SK-N-SH (cell line): ENCODE data around the gene SAMD4A. TPM values are rescaled to one million over a fixed set of nuclear protein-coding genes. Genes with fewer than 3 reads are reported as not detected.

ENCODE experiments used
- CTCF ChIA-PET: fragments of 300-600, 350-600 bp; formaldehyde crosslinking; extraction: SDS; loops from one replicate; lab custom pipeline; 2021; lab: Yijun Ruan, JAX
- POLR2A ChIA-PET: fragments of 350-600 bp; sonication (Branson Sonifier 250); formaldehyde crosslinking; extraction: SDS; loops from one replicate; lab custom pipeline; 2020; ENCODE audit warnings: antibody characterized with exemption, inconsistent platforms; lab: Yijun Ruan, JAX
- DNase-seq: peaks from one replicate; pipeline ENCODE4 v3.0.0; 2012
- H2AFZ ChIP-seq: fragments of 200-600 bp; sonication (generic); 2 replicates; pipeline ENCODE4 v1.8.1; 2016; ENCODE audit warnings: antibody characterized with exemption, mild to moderate bottlenecking, low read depth
- H3F3A ChIP-seq: fragments of 200-600 bp; sonication (generic); replicated peaks from 2 replicates; pipeline ENCODE3; 2016; ENCODE audit warnings: antibody characterized with exemption, mild to moderate bottlenecking; ENCODE audit not compliant: insufficient read depth
- H3K27ac ChIP-seq, 2 experiments: fragments of 200-500 bp in 1 of 2; fragments of 200-600 bp in 1 of 2; sonication (Bioruptor generic) in 1 of 2; sonication (generic), shearing (Covaris generic) in 1 of 2; 2 replicates each; pipeline versions ENCODE4 v1.5.1 to v1.6.1; 2014 to 2016; ENCODE audit warnings: low read depth in 2 of 2, inconsistent platforms in 1 of 2, low read length in 1 of 2, mild to moderate bottlenecking in 1 of 2, mixed read lengths in 1 of 2
- H3K27me3 ChIP-seq: fragments of 200-600 bp; sonication (generic), shearing (Covaris generic); 2 replicates; pipeline ENCODE4 v1.6.1; 2016; ENCODE audit warnings: mixed run types; ENCODE audit not compliant: insufficient read depth
- H3K36me3 ChIP-seq, 2 experiments: fragments of 200-500 bp in 1 of 2; fragments of 200-600 bp in 1 of 2; sonication (Bioruptor generic) in 1 of 2; sonication (generic) in 1 of 2; replicated peaks in 1 of 2; 2 replicates each; pipeline versions ENCODE3 to v1.5.1; 2014 to 2016; ENCODE audit warnings: low read length in 1 of 2, mild to moderate bottlenecking in 1 of 2; ENCODE audit not compliant: insufficient read depth in 2 of 2, control insufficient read depth in 1 of 2
- H3K4me1 ChIP-seq, 2 experiments: fragments of 200-500 bp in 1 of 2; fragments of 200-600 bp in 1 of 2; sonication (Bioruptor generic) in 1 of 2; sonication (generic), shearing (Covaris generic) in 1 of 2; 2 replicates each; pipeline versions ENCODE4 v1.5.1 to v1.6.1; 2014 to 2016; ENCODE audit warnings: low read depth in 1 of 2, low read length in 1 of 2, mixed run types in 1 of 2; ENCODE audit not compliant: insufficient read depth in 2 of 2, control insufficient read depth in 1 of 2
- H3K4me2 ChIP-seq: fragments of 200-600 bp; sonication (generic), shearing (Covaris generic); 2 replicates; pipeline ENCODE4 v1.6.1; 2017; ENCODE audit warnings: mixed run types
- H3K4me3 ChIP-seq, 2 experiments: fragments of 200-500 bp in 1 of 2; fragments of 200-600 bp in 1 of 2; sonication (Bioruptor generic) in 1 of 2; sonication (generic), shearing (Covaris generic) in 1 of 2; 2 replicates each; pipeline versions ENCODE4 v1.5.1 to v1.8.1; 2014 to 2016; ENCODE audit warnings: low read depth in 2 of 2, inconsistent platforms in 1 of 2, low read length in 1 of 2, mild to moderate bottlenecking in 1 of 2, mixed read lengths in 1 of 2, moderate library complexity in 1 of 2
- H3K79me2 ChIP-seq: fragments of 200-600 bp; sonication (generic); 2 replicates; pipeline ENCODE4 v1.8.1; 2017; ENCODE audit warnings: mild to moderate bottlenecking; ENCODE audit not compliant: insufficient read depth
- H3K9ac ChIP-seq: fragments of 200-600 bp; sonication (generic); 2 replicates; pipeline ENCODE4 v1.6.1; 2017; ENCODE audit warnings: mixed run types
- H3K9me2 ChIP-seq: fragments of 200-600 bp; sonication (generic); 2 replicates; pipeline ENCODE4 v1.6.1; 2017; ENCODE audit warnings: mixed run types
- H3K9me3 ChIP-seq: fragments of 200-600 bp; sonication (generic); 2 replicates; pipeline ENCODE4 v1.6.1; 2017; ENCODE audit warnings: mixed run types, mild to moderate bottlenecking, moderate library complexity
- H4K20me1 ChIP-seq: fragments of 200-600 bp; sonication (generic); 2 replicates; pipeline ENCODE4 v1.6.1; 2017; ENCODE audit warnings: mild to moderate bottlenecking, mixed run types; ENCODE audit not compliant: insufficient read depth
- CHD2 ChIP-seq: fragments of 150-350 bp; IDR thresholded peaks from 2 replicates; pipeline ENCODE4 v1.6.1; 2018; ENCODE audit warnings: low read length; ENCODE audit not compliant: partially characterized antibody
- FOXJ3 ChIP-seq: sonication (generic); formaldehyde crosslinking; IDR thresholded peaks from 2 replicates; pipeline ENCODE4 v1.5.1; 2020; ENCODE audit warnings: mild to moderate bottlenecking, missing genetic modification reagents
- GABPA ChIP-seq: IDR thresholded peaks from 2 replicates; pipeline ENCODE4 v1.4.0; 2012; ENCODE audit warnings: low read depth, mild to moderate bottlenecking
- GATA2 ChIP-seq: sonication (generic); formaldehyde crosslinking; IDR thresholded peaks from 2 replicates; pipeline ENCODE4 v1.5.0; 2020; ENCODE audit warnings: mild to moderate bottlenecking, missing genetic modification reagents
- JUND ChIP-seq: IDR thresholded peaks from 2 replicates; pipeline ENCODE4 v1.4.0; 2012
- MEF2A ChIP-seq: IDR thresholded peaks from 2 replicates; pipeline ENCODE4 v1.4.0; 2012; ENCODE audit warnings: low read depth, borderline replicate concordance
- NRF1 ChIP-seq: IDR thresholded peaks from 2 replicates; pipeline ENCODE4 v1.6.1; 2012; ENCODE audit warnings: low read depth, mild to moderate bottlenecking, low read length
- RAD21 ChIP-seq: IDR thresholded peaks from 2 replicates; pipeline ENCODE4 v1.6.1; 2012; ENCODE audit warnings: mild to moderate bottlenecking, low read length
- RCOR1 ChIP-seq: fragments of 150-350 bp; IDR thresholded peaks from 2 replicates; pipeline ENCODE4 v1.6.1; 2017; ENCODE audit warnings: antibody characterized with exemption, low read length
- RXRA ChIP-seq: IDR thresholded peaks from 2 replicates; pipeline ENCODE4 v1.4.0; 2012; ENCODE audit warnings: low read depth, mild to moderate bottlenecking, borderline replicate concordance
- YY1 ChIP-seq: IDR thresholded peaks from 2 replicates; pipeline ENCODE4 v1.4.0; 2012; ENCODE audit warnings: low read depth, mild to moderate bottlenecking
- WGBS: methylation state at CpG from one replicate; pipeline ENCODE4 v1.1.6; 2017; ENCODE audit warnings: low lambda C conversion rate; 5-methylcytosine and 5-hydroxymethylcytosine counted together
- polyA plus RNA-seq, 3 experiments: library from polyadenylated mRNA; depleted of rRNA; stranded (reverse); fragments of >200 nt; gene quantifications; 2 replicates each; pipeline ENCODE4 v1.2.3, GENCODE V29; 2012
- TF ChIP-seq, protein P1 (sequence below): fragments of 150-350 bp; IDR thresholded peaks from 2 replicates; pipeline ENCODE4 v1.6.1; 2016; ENCODE audit warnings: mild to moderate bottlenecking, low read depth, low read length
- TF ChIP-seq, protein P2 (sequence below): IDR thresholded peaks from 2 replicates; pipeline ENCODE4 v1.6.1; 2012; ENCODE audit warnings: mild to moderate bottlenecking, low read depth, low read length, moderate library complexity
- TF ChIP-seq, protein P3 (sequence below): IDR thresholded peaks from 2 replicates; pipeline ENCODE4; 2012
- TF ChIP-seq, protein P4 (sequence below): IDR thresholded peaks from 2 replicates; pipeline ENCODE4 v1.4.0; 2012; ENCODE audit warnings: low read depth, borderline replicate concordance

SAMD4A gene
- polyA plus RNA-seq, 1 of the 3 experiments (the other 2 are of a cell fraction), result 5.0 TPM

DNA sequence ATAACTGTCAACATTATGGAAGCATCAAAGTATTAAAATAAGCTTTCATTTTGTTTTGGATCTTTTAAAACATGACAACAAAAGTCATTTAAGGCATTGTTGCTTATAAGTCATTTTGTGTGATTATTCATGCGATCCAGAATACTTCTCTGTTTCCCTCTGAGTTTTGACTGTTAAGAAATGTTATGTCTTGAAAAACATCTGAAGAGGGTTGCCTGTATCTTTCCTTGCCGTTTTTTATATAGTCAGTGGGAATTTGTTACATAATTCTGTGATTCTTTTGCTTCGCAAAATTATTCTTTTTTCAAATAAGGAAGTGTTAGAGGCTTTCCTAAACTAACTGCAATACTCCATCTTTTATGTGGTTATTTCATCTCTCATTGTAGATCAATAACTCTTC lies 78.7 kb downstream of the SAMD4A start:
- CTCF ChIA-PET, result interaction anchor here (1.7 kb wide), 1 partner anchor 79 kb away, joined by 4 read pairs; no protein-coding TSS in a partner anchor
- Histone ChIP-seq H3K4me3 (no peak overlapping the region), H3K4me1 (peaks cover 10 to 24% of the 10 kb centered on the region in 2 experiments; a peak in 3 of 4 replicates), H3F3A (peaks cover 19% of the 10 kb centered on the region), H3K79me2 (peaks cover 100% of the 10 kb centered on the region), H3K27ac (no peak overlapping the region), H3K36me3 (no peaks in the 10 kb centered on the region), H3K9ac (no peak overlapping the region), H4K20me1 (peaks cover 21% of the 10 kb centered on the region; the same call in 1 of the 2 replicates), H3K27me3 (no peaks in the 10 kb centered on the region), H3K9me2 (no peaks in the 10 kb centered on the region), H2AFZ (no peak overlapping the region), H3K4me2 (no peak overlapping the region), H3K9me3 (no peaks in the 10 kb centered on the region)
- 87% methylated on average over 3 of the region's 3 CpGs for WGBS
- TF ChIP-seq, protein P1, sequence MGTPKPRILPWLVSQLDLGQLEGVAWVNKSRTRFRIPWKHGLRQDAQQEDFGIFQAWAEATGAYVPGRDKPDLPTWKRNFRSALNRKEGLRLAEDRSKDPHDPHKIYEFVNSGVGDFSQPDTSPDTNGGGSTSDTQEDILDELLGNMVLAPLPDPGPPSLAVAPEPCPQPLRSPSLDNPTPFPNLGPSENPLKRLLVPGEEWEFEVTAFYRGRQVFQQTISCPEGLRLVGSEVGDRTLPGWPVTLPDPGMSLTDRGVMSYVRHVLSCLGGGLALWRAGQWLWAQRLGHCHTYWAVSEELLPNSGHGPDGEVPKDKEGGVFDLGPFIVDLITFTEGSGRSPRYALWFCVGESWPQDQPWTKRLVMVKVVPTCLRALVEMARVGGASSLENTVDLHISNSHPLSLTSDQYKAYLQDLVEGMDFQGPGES, result no peak
- TF ChIP-seq YY1, result no peak
- no peak for TF ChIP-seq CHD2
- TF ChIP-seq RXRA, result no peak
- TF ChIP-seq NRF1, result no peak
- no peak for TF ChIP-seq RAD21
- no peak for TF ChIP-seq FOXJ3 (CRISPR knock-in tag)
- no peak for TF ChIP-seq GABPA
- no peak for TF ChIP-seq MEF2A
- TF ChIP-seq, protein P2, sequence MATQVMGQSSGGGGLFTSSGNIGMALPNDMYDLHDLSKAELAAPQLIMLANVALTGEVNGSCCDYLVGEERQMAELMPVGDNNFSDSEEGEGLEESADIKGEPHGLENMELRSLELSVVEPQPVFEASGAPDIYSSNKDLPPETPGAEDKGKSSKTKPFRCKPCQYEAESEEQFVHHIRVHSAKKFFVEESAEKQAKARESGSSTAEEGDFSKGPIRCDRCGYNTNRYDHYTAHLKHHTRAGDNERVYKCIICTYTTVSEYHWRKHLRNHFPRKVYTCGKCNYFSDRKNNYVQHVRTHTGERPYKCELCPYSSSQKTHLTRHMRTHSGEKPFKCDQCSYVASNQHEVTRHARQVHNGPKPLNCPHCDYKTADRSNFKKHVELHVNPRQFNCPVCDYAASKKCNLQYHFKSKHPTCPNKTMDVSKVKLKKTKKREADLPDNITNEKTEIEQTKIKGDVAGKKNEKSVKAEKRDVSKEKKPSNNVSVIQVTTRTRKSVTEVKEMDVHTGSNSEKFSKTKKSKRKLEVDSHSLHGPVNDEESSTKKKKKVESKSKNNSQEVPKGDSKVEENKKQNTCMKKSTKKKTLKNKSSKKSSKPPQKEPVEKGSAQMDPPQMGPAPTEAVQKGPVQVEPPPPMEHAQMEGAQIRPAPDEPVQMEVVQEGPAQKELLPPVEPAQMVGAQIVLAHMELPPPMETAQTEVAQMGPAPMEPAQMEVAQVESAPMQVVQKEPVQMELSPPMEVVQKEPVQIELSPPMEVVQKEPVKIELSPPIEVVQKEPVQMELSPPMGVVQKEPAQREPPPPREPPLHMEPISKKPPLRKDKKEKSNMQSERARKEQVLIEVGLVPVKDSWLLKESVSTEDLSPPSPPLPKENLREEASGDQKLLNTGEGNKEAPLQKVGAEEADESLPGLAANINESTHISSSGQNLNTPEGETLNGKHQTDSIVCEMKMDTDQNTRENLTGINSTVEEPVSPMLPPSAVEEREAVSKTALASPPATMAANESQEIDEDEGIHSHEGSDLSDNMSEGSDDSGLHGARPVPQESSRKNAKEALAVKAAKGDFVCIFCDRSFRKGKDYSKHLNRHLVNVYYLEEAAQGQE, result no peak
- no peak for TF ChIP-seq RCOR1
- no peak for TF ChIP-seq GATA2
- TF ChIP-seq, protein P3, sequence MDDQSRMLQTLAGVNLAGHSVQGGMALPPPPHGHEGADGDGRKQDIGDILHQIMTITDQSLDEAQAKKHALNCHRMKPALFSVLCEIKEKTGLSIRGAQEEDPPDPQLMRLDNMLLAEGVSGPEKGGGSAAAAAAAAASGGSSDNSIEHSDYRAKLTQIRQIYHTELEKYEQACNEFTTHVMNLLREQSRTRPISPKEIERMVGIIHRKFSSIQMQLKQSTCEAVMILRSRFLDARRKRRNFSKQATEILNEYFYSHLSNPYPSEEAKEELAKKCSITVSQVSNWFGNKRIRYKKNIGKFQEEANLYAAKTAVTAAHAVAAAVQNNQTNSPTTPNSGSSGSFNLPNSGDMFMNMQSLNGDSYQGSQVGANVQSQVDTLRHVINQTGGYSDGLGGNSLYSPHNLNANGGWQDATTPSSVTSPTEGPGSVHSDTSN, result no peak
- TF ChIP-seq JUND, result no peak
- TF ChIP-seq, protein P4, sequence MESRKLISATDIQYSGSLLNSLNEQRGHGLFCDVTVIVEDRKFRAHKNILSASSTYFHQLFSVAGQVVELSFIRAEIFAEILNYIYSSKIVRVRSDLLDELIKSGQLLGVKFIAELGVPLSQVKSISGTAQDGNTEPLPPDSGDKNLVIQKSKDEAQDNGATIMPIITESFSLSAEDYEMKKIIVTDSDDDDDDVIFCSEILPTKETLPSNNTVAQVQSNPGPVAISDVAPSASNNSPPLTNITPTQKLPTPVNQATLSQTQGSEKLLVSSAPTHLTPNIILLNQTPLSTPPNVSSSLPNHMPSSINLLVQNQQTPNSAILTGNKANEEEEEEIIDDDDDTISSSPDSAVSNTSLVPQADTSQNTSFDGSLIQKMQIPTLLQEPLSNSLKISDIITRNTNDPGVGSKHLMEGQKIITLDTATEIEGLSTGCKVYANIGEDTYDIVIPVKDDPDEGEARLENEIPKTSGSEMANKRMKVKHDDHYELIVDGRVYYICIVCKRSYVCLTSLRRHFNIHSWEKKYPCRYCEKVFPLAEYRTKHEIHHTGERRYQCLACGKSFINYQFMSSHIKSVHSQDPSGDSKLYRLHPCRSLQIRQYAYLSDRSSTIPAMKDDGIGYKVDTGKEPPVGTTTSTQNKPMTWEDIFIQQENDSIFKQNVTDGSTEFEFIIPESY, result no peak
- DNase-seq, result no peak
- POLR2A ChIA-PET, result no interaction called here
